GM18907 (cell line): ENCODE data around the gene CAPN5.

Experiments used
- ATAC-seq: cut with Tn5 transposase; IDR thresholded peaks from one replicate; pipeline ENCODE4 v1.9.1; 2021; ENCODE audit warnings: mild to moderate bottlenecking, moderate library complexity; ENCODE audit not compliant: unreplicated experiment

The CAPN5 gene

GRCh38 chr11:77063861-77064260 is 2.9 kb upstream of the CAPN5 start:
- no peak for ATAC-seq

- no peak for ATAC-seq
These were observed 2.0 kb upstream of the CAPN5 start for GRCh38 chr11:77064648-77065217.

GRCh38 chr11:77065878-77066228 is 918 bp upstream of the CAPN5 start:
- ATAC-seq, result peak; percentile 14

- no peak for ATAC-seq
These were observed 1.2 kb downstream of the CAPN5 start for GRCh38 chr11:77067861-77068443.

GRCh38 chr11:77068457-77069335 is 1.9 kb downstream of the CAPN5 start:
- no peak for ATAC-seq

GRCh38 chr11:77069336-77069968 is 2.7 kb downstream of the CAPN5 start:
- no peak for ATAC-seq

- no peak for ATAC-seq
These were observed 3.3 kb downstream of the CAPN5 start for GRCh38 chr11:77069969-77070582.

GRCh38 chr11:77071077-77071476 is 4.3 kb downstream of the CAPN5 start:
- no peak for ATAC-seq

- no peak for ATAC-seq
These were observed 5.2 kb downstream of the CAPN5 start for GRCh38 chr11:77071671-77072605.

- ATAC-seq, result no peak
These were observed 6.1 kb downstream of the CAPN5 start for GRCh38 chr11:77072851-77073327.

GRCh38 chr11:77073328-77074001 is 6.7 kb downstream of the CAPN5 start:
- ATAC-seq, result no peak

GRCh38 chr11:77074205-77074604 is 7.4 kb downstream of the CAPN5 start:
- ATAC-seq, result no peak

- ATAC-seq, result no peak
These were observed 8.0 kb downstream of the CAPN5 start for GRCh38 chr11:77074626-77075221.

- no peak for ATAC-seq
These were observed 8.7 kb downstream of the CAPN5 start for GRCh38 chr11:77075425-77075905.

GRCh38 chr11:77079666-77080065 is 12.9 kb downstream of the CAPN5 start:
- ATAC-seq, result no peak

GRCh38 chr11:77080643-77081210 is 14.0 kb downstream of the CAPN5 start:
- no peak for ATAC-seq

GRCh38 chr11:77081381-77081851 is 14.6 kb downstream of the CAPN5 start:
- ATAC-seq, result no peak
